Activated CD4-positive, alpha-beta T cell treated with anti-CD3 and anti-CD28 coated beads, Interleukin-2, amount 50 U/mL, for 24 hours (primary cell): ENCODE measurements around the gene BHLHE40.

Experiments used
- DNase-seq, 2 donors: peaks; one replicate each; pipeline ENCODE4 v3.0.0-alpha.2; 2020; ENCODE audit warnings: low read depth in 1 of 2, low spot score in 1 of 2

The BHLHE40 gene

GRCh38 chr3:4979428-4980228 lies at the start of gene BHLHE40:
Gene BHLHE40 (plus strand): TSS chr3:4979437. CDS start chr3:4979719, 282 bp downstream.
- no peak for DNase-seq

GRCh38 chr3:4930501-4930900 lies 48.7 kb upstream of the BHLHE40 start:
- DNase-seq = no peak

- no peak for DNase-seq
These were observed 45.2 kb upstream of the BHLHE40 start for GRCh38 chr3:4934050-4934449.

- DNase-seq = no peak
These were observed 43.9 kb upstream of the BHLHE40 start for GRCh38 chr3:4935347-4935746.

- no peak for DNase-seq
These were observed 42.1 kb upstream of the BHLHE40 start for GRCh38 chr3:4936982-4937614.

- DNase-seq = no peak
These were observed 40.8 kb upstream of the BHLHE40 start for GRCh38 chr3:4938281-4938982.

- no peak for DNase-seq
These were observed 40.0 kb upstream of the BHLHE40 start for GRCh38 chr3:4939276-4939675.

GRCh38 chr3:4940985-4941384 lies 38.3 kb upstream of the BHLHE40 start:
- no peak for DNase-seq

- DNase-seq = no peak
These were observed 35.7 kb upstream of the BHLHE40 start for GRCh38 chr3:4943549-4943948.

- DNase-seq = no peak
These were observed 33.9 kb upstream of the BHLHE40 start for GRCh38 chr3:4945324-4945723.

- no peak for DNase-seq
These were observed 32.2 kb upstream of the BHLHE40 start for GRCh38 chr3:4947028-4947427.

GRCh38 chr3:4948395-4948794 lies 30.8 kb upstream of the BHLHE40 start:
- no peak for DNase-seq

- DNase-seq = no peak
These were observed 30.2 kb upstream of the BHLHE40 start for GRCh38 chr3:4949004-4949403.

- DNase-seq = no peak
These were observed 29.6 kb upstream of the BHLHE40 start for GRCh38 chr3:4949659-4950058.

- no peak for DNase-seq
These were observed 28.9 kb upstream of the BHLHE40 start for GRCh38 chr3:4950351-4950784.

GRCh38 chr3:4950948-4951347 lies 28.3 kb upstream of the BHLHE40 start:
- no peak for DNase-seq

- DNase-seq = no peak
These were observed 26.1 kb upstream of the BHLHE40 start for GRCh38 chr3:4953119-4953518.

- no peak for DNase-seq
These were observed 24.8 kb upstream of the BHLHE40 start for GRCh38 chr3:4954256-4955000.

GRCh38 chr3:4956099-4956498 lies 23.1 kb upstream of the BHLHE40 start:
- DNase-seq = no peak

GRCh38 chr3:4956738-4957137 lies 22.5 kb upstream of the BHLHE40 start:
- DNase-seq = no peak

GRCh38 chr3:4957978-4958377 lies 21.3 kb upstream of the BHLHE40 start:
- DNase-seq = no peak
